ENCODE data around the gene MCM6. TPM values are rescaled to one million over a fixed set of nuclear protein-coding genes. Genes with fewer than 3 reads are reported as not detected.
A peak's percentile ranks its signal among the peaks of the same experiment; 100 is the strongest.
"Not testable (repeated sequence)": the region's sequence is repeated elsewhere in the genome, so short reads cannot be mapped to it uniquely, and the experiment has no call there.

The MCM6 gene
- total and polyA plus RNA-seq, 11 donors: 1.0 to 16.1 (median 3.7) TPM

- H3K4me3 ChIP-seq: no peak overlapping the region
- 65 to 78% (median 73%) methylated on average over 3 of the region's 3 CpGs for WGBS, 4 donors
- TF ChIP-seq POLR2A (IDR thresholded peaks at IDR 0.05) (no peak), CTCF (IDR thresholded peaks at IDR 0.05) (no peak)
- H3K27me3 ChIP-seq: peaks cover 0 to 5% (median 0%) of the 10 kb centered on the region in 9 donors
- no peaks in the 10 kb centered on the region for H3K36me3 ChIP-seq
- H3K9me3 ChIP-seq: no peaks in the 10 kb centered on the region
- ATAC-seq: no peak
- intact Hi-C loops (cut with DNase I): no loop called here
- no peak for DNase-seq
- H3K4me1 ChIP-seq: no peaks in the 10 kb centered on the region
- no peak overlapping the region for H3K27ac ChIP-seq
Observed at GRCh38 chr2:135882415-135882814, 6.2 kb upstream of the MCM6 start.

- intact Hi-C loops (cut with DNase I); H3K27me3 ChIP-seq; ATAC-seq; DNase-seq; H3K9me3 ChIP-seq: not testable (repeated sequence)
- Histone ChIP-seq H3K36me3 (peaks cover 0 to 12% (median 5%) of the 10 kb centered on the region in 9 donors), H3K4me1 (peaks cover 0 to 27% (median 14%) of the 10 kb centered on the region in 12 donors), H3K27ac (peak overlapping the region in 7 of 12 donors; percentile 58 to 87 (median 81)), H3K4me3 (peak overlapping the region; percentile 24 to 87 (median 78))
- WGBS, 4 donors: 83 to 88% (median 86%) methylated on average over 15 of the region's 15 CpGs
Observed at GRCh38 chr2:135876770-135877169, 527 bp upstream of the MCM6 start.

GRCh38 chr2:135875491-135876065, 665 bp downstream of the MCM6 start:
- Histone ChIP-seq H3K4me3 (peak overlapping the region; percentile 24 to 87 (median 78)), H3K27me3 (no peaks in the 10 kb centered on the region), H3K27ac (peak overlapping the region; percentile 21 to 87 (median 73)), H3K4me1 (peaks cover 0 to 27% (median 14%) of the 10 kb centered on the region in 12 donors), H3K9me3 (no peaks in the 10 kb centered on the region), H3K36me3 (peaks cover 0 to 24% (median 10%) of the 10 kb centered on the region in 9 donors)
- TF ChIP-seq CTCF (IDR thresholded peaks at IDR 0.05) (no peak), POLR2A (IDR thresholded peaks at IDR 0.05) (no peak)
- peak; percentile 6 to 66 (median 40) for ATAC-seq
- peak in 3 of 5 donors; percentile 42 to 69 (median 43) for DNase-seq
- WGBS, 4 donors: 2 to 11% (median 5%) methylated on average over 7 to 26 of the region's 26 CpGs
- intact Hi-C loops (cut with DNase I): no loop called here

- Histone ChIP-seq H3K27me3 (no peaks in the 10 kb centered on the region), H3K4me1 (peaks cover 0 to 27% (median 14%) of the 10 kb centered on the region in 12 donors), H3K9me3 (no peaks in the 10 kb centered on the region), H3K36me3 (peaks cover 0 to 31% (median 14%) of the 10 kb centered on the region in 9 donors), H3K27ac (no peak overlapping the region), H3K4me3 (peak overlapping the region in 6 of 12 donors; percentile 64 to 85 (median 81))
- WGBS, 4 donors: 82 to 90% (median 89%) methylated on average over 19 of the region's 19 CpGs
- DNase-seq (no peak), ATAC-seq (no peak)
- intact Hi-C loops (cut with DNase I): no loop called here
- no peak for TF ChIP-seq CTCF (IDR thresholded peaks at IDR 0.05)
Observed at GRCh38 chr2:135874777-135875365, 1.4 kb downstream of the MCM6 start.
